ENCODE results near the gene UNCX. TPM values are rescaled to one million over a fixed set of nuclear protein-coding genes. Genes with fewer than 3 reads are reported as not detected.

Gene UNCX
- total RNA-seq, 1 experiment from 2014 or later = not detected

GRCh38 chr7:1248143-1248915, 15.7 kb downstream of the UNCX start:
- ATAC-seq = peak; percentile 38; the same call in 1 of the 2 replicates
- CTCF ChIA-PET = interaction anchor here (0.7 kb wide), 1 partner anchor 219 kb away, joined by 3 read pairs; no protein-coding TSS in a partner anchor
- POLR2A ChIA-PET = no interaction called here

More at GRCh38 chr7:1248143-1248915, 15.7 kb downstream of the UNCX start:
- Histone ChIP-seq H3K9me3 (ENCODE audit: control insufficient read depth in 1 of 2, insufficient read depth in 1 of 2, low read depth in 1 of 2, low read length in 2 of 2) (no peaks in the 10 kb centered on the region), H3K4me3 (replicated peaks in 1 of 2; ENCODE audit: low read depth in 1 of 2, low read length in 2 of 2) (no peak overlapping the region), H3K9me2 (ENCODE audit: insufficient read depth) (no peaks in the 10 kb centered on the region), H4K20me1 (ENCODE audit: insufficient read depth) (no peaks in the 10 kb centered on the region; the same call in 1 of the 2 replicates), H3K4me1 (ENCODE audit: control insufficient read depth in 1 of 2, insufficient read depth in 2 of 2, low read length in 2 of 2) (no peaks in the 10 kb centered on the region), H2AFZ (ENCODE audit: low read depth, low read length, poor library complexity, severe bottlenecking) (no peak overlapping the region), H3K27ac (ENCODE audit: low read depth, low read length) (no peak overlapping the region), H3K27me3 (ENCODE audit: insufficient read depth, low read length) (no peaks in the 10 kb centered on the region), H3K36me3 (ENCODE audit: control insufficient read depth in 1 of 2, insufficient read depth in 2 of 2, low read length in 2 of 2) (no peaks in the 10 kb centered on the region), H3K79me2 (ENCODE audit: insufficient read depth, low read length) (no peaks in the 10 kb centered on the region), H3K9ac (ENCODE audit: low read length) (no peak overlapping the region), H3K4me2 (ENCODE audit: low read length) (no peak overlapping the region)
- intact Hi-C loops (cut with micrococcal nuclease) = no loop called here
- BruUV-seq (replicated peaks) = no TSS peak
- no peak for DNase-seq (ENCODE audit: low read depth, low spot score)
- RAD21 ChIA-PET (ENCODE audit: low non-redundant PET in 1 of 2, low total read pairs in 2 of 2, uncharacterized antibody in 2 of 2, unreplicated experiment in 2 of 2) = no interaction called here
- no peak for TF ChIP-seq ELF1 (IDR thresholded peaks at IDR 0.05; ENCODE audit: borderline replicate concordance, low read depth)
- no peak for TF ChIP-seq CBX3 (IDR thresholded peaks at IDR 0.05; ENCODE audit: low read depth)
- no peak for TF ChIP-seq CTCF (IDR thresholded peaks at IDR 0.05 in 2 of 3, conservative IDR thresholded peaks at IDR 0.05 in 1 of 3; ENCODE audit: borderline replicate concordance in 1 of 3, insufficient read depth in 1 of 3, low read depth in 2 of 3, low read length in 2 of 3)
- TF ChIP-seq MAX (IDR thresholded peaks at IDR 0.05) = no peak
- TF ChIP-seq, protein P1, sequence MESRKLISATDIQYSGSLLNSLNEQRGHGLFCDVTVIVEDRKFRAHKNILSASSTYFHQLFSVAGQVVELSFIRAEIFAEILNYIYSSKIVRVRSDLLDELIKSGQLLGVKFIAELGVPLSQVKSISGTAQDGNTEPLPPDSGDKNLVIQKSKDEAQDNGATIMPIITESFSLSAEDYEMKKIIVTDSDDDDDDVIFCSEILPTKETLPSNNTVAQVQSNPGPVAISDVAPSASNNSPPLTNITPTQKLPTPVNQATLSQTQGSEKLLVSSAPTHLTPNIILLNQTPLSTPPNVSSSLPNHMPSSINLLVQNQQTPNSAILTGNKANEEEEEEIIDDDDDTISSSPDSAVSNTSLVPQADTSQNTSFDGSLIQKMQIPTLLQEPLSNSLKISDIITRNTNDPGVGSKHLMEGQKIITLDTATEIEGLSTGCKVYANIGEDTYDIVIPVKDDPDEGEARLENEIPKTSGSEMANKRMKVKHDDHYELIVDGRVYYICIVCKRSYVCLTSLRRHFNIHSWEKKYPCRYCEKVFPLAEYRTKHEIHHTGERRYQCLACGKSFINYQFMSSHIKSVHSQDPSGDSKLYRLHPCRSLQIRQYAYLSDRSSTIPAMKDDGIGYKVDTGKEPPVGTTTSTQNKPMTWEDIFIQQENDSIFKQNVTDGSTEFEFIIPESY (IDR thresholded peaks at IDR 0.05; ENCODE audit: extremely low read depth, insufficient replicate concordance, low read length) = no peak
- no peak for TF ChIP-seq POLR2A (IDR thresholded peaks at IDR 0.05; ENCODE audit: borderline replicate concordance, extremely low read depth, insufficient read depth, insufficient read length)
- no peak for TF ChIP-seq YY1 (IDR thresholded peaks at IDR 0.05; ENCODE audit: extremely low read depth, insufficient replicate concordance, low read depth, low read length)
- TF ChIP-seq FOSL1 (IDR thresholded peaks at IDR 0.05; ENCODE audit: low read depth) = no peak
- TF ChIP-seq SRF (IDR thresholded peaks at IDR 0.05; ENCODE audit: low read depth) = no peak
- TF ChIP-seq RAD21 (IDR thresholded peaks at IDR 0.05; ENCODE audit: low read depth) = no peak
- TF ChIP-seq ZNF274 (IDR thresholded peaks at IDR 0.05; ENCODE audit: low read depth, low read length) = no peak
- no peak for TF ChIP-seq ATF3 (IDR thresholded peaks at IDR 0.05)
- TF ChIP-seq POLR2AphosphoS5 (IDR thresholded peaks at IDR 0.05; ENCODE audit: low read depth, low read length) = no peak

Data from HCT116 (cell line).